ENCODE results near the gene HRG. TPM values are rescaled to one million over a fixed set of nuclear protein-coding genes. Genes with fewer than 3 reads are reported as not detected.

Gene HRG
- total and polyA plus RNA-seq, 2 of the 8 experiments (the other 6 are each of a cell fraction or from before 2014, with no cell fraction given): 0.03 to 0.15 TPM

GRCh38 chr3:186668426-186668825 lies 2.6 kb downstream of the HRG start:
- no peak for FAIRE-seq
- H3K79me1 ChIP-seq (ENCODE audit: low read depth, low read length): no peaks in the 10 kb centered on the region
- TF ChIP-seq POU5F1 (IDR thresholded peaks at IDR 0.05; ENCODE audit: low read depth, low read length): no peak
- TF ChIP-seq SIX5 (IDR thresholded peaks at IDR 0.05; ENCODE audit: low read depth, low read length): no peak
- TF ChIP-seq ZNF274 (IDR thresholded peaks at IDR 0.05; ENCODE audit: borderline replicate concordance, extremely low read depth, low read length): no peak
- TF ChIP-seq POLR2A (IDR thresholded peaks at IDR 0.05; ENCODE audit: control extremely low read depth in 1 of 2, low read depth in 2 of 2, low read length in 2 of 2): no peak
- no peak for TF ChIP-seq USF2 (IDR thresholded peaks at IDR 0.05; ENCODE audit: low read length)
- no peak for TF ChIP-seq BCL11A (IDR thresholded peaks at IDR 0.05; ENCODE audit: low read depth in 2 of 2, low read length in 2 of 2)
- TF ChIP-seq RBBP5 (IDR thresholded peaks at IDR 0.05; ENCODE audit: borderline replicate concordance, low read depth, low read length): no peak
- TF ChIP-seq KDM4A (IDR thresholded peaks at IDR 0.05; ENCODE audit: low read depth, low read length, severe bottlenecking): no peak
- no peak for TF ChIP-seq RFX5 (IDR thresholded peaks at IDR 0.05; ENCODE audit: borderline replicate concordance, low read depth, low read length)
- TF ChIP-seq CTBP2 (IDR thresholded peaks at IDR 0.05; ENCODE audit: borderline replicate concordance, insufficient read depth, insufficient read length, low read length): no peak
- TF ChIP-seq, protein P1, sequence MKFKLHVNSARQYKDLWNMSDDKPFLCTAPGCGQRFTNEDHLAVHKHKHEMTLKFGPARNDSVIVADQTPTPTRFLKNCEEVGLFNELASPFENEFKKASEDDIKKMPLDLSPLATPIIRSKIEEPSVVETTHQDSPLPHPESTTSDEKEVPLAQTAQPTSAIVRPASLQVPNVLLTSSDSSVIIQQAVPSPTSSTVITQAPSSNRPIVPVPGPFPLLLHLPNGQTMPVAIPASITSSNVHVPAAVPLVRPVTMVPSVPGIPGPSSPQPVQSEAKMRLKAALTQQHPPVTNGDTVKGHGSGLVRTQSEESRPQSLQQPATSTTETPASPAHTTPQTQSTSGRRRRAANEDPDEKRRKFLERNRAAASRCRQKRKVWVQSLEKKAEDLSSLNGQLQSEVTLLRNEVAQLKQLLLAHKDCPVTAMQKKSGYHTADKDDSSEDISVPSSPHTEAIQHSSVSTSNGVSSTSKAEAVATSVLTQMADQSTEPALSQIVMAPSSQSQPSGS (IDR thresholded peaks at IDR 0.05; ENCODE audit: low read length): no peak

More at GRCh38 chr3:186668426-186668825, 2.6 kb downstream of the HRG start:
- H3K4ac ChIP-seq (replicated peaks; ENCODE audit: insufficient read length, low read depth, low read length): no peak overlapping the region
- no peaks in the 10 kb centered on the region for H3K27me3 ChIP-seq (replicated peaks in 1 of 4; ENCODE audit: control insufficient read depth in 3 of 4, extremely low read depth in 1 of 4, insufficient read depth in 3 of 4, low read length in 3 of 4)
- H3K36me3 ChIP-seq (ENCODE audit: control insufficient read depth in 2 of 4, insufficient read depth in 4 of 4, low read length in 3 of 4): no peaks in the 10 kb centered on the region
- no peak overlapping the region for H3K27ac ChIP-seq (ENCODE audit: low read depth, low read length)
- no peak overlapping the region for H2BK5ac ChIP-seq (ENCODE audit: low read depth, low read length)
- H3K4me1 ChIP-seq (replicated peaks in 1 of 4; ENCODE audit: control insufficient read depth in 3 of 4, insufficient read depth in 4 of 4, low read length in 3 of 4): peaks cover 2 to 16% (median 6%) of the 10 kb centered on the region in 4 experiments; a peak in 4 of 7 replicates
- POLR2A ChIA-PET (ENCODE audit: partially characterized antibody): interaction anchor here (2.6 kb wide), 1 partner anchor 15 kb away, joined by 9 read pairs; no protein-coding TSS in a partner anchor
- H4K91ac ChIP-seq (replicated peaks; ENCODE audit: insufficient read length, low read length): peak overlapping the region; percentile 42
- H3K14ac ChIP-seq (ENCODE audit: insufficient read length): no peak overlapping the region
- no peak overlapping the region for H4K5ac ChIP-seq (ENCODE audit: insufficient read length, low read depth, low read length)
- H3K9ac ChIP-seq (replicated peaks in 1 of 4; ENCODE audit: extremely low read depth in 1 of 4, low read depth in 3 of 4, low read length in 3 of 4): no peak overlapping the region
- H2BK15ac ChIP-seq (ENCODE audit: low read length): no peak overlapping the region
- H2BK20ac ChIP-seq (ENCODE audit: low read length): peak overlapping the region; percentile 49; the same call in 1 of the 2 replicates
- no peak overlapping the region for H4K8ac ChIP-seq (ENCODE audit: extremely low read depth, insufficient read depth, low read length)
- H3K18ac ChIP-seq (ENCODE audit: extremely low read depth, low read length): no peak overlapping the region
- H3K4me3 ChIP-seq (ENCODE audit: extremely low read depth in 1 of 4, insufficient read depth in 2 of 4, low read depth in 3 of 4, low read length in 4 of 4): no peak overlapping the region
- no peaks in the 10 kb centered on the region for H4K20me1 ChIP-seq (replicated peaks in 1 of 2; ENCODE audit: control insufficient read depth in 1 of 2, insufficient read depth in 2 of 2, low read length in 2 of 2)
- H3K79me2 ChIP-seq (ENCODE audit: control insufficient read depth in 1 of 2, insufficient read depth in 2 of 2, low read length in 2 of 2): no peaks in the 10 kb centered on the region
- WGBS, 2 experiments (ENCODE audit: extremely low coverage in 1 of 2, insufficient coverage in 1 of 2, insufficient read length in 1 of 2, insufficient replicate concordance in 2 of 2, low coverage in 1 of 2, low lambda C conversion rate in 2 of 2, missing lambda C conversion rate in 1 of 2): 75% methylated on average over 6 of the region's 6 CpGs; no CpG with 5 or more reads in 1 of the 2 experiments
- no peak overlapping the region for H2AFZ ChIP-seq (ENCODE audit: low read length)
- peak in 1 of 2 experiments; percentile 16 for DNase-seq (ENCODE audit: low read depth in 1 of 2, low spot score in 2 of 2)
- H2AK5ac ChIP-seq (ENCODE audit: low read depth, low read length): no peak overlapping the region
- 0 out of 2 replicates have a peak, but pooled peaks cover 2% of the 10 kb centered on the region for H3K23me2 ChIP-seq (ENCODE audit: low read depth, low read length)
- H3K4me2 ChIP-seq (ENCODE audit: insufficient read depth in 1 of 2, low read depth in 2 of 2, low read length in 2 of 2): no peak overlapping the region
- no peaks in the 10 kb centered on the region for H3K9me3 ChIP-seq (ENCODE audit: insufficient read depth in 2 of 2, low read depth in 1 of 2, low read length in 1 of 2)
- no peak overlapping the region for H3K23ac ChIP-seq (ENCODE audit: insufficient read length)
- CTCF ChIA-PET (ENCODE audit: partially characterized antibody): interaction anchor here (0.9 to 1.5 kb wide), 4 partner anchors 10 to 174 kb away, joined by 3 to 5 read pairs (median 3); no protein-coding TSS in a partner anchor
- no peak overlapping the region for H3K56ac ChIP-seq (replicated peaks; ENCODE audit: insufficient read length, low read depth, low read length)
- no peak overlapping the region for H2BK120ac ChIP-seq (replicated peaks; ENCODE audit: low read depth, low read length)
- 0 out of 2 replicates have a peak overlapping the region, but pooled peaks have one; percentile 30 for H2BK12ac ChIP-seq (ENCODE audit: low read depth, low read length)
